Measurements from ENCODE around the gene CMTM5.
A peak's percentile ranks its signal among the peaks of the same experiment; 100 is the strongest.
"Not testable (repeated sequence)": the region's sequence is repeated elsewhere in the genome, so short reads cannot be mapped to it uniquely, and the experiment has no call there.

Gene CMTM5

DNA sequence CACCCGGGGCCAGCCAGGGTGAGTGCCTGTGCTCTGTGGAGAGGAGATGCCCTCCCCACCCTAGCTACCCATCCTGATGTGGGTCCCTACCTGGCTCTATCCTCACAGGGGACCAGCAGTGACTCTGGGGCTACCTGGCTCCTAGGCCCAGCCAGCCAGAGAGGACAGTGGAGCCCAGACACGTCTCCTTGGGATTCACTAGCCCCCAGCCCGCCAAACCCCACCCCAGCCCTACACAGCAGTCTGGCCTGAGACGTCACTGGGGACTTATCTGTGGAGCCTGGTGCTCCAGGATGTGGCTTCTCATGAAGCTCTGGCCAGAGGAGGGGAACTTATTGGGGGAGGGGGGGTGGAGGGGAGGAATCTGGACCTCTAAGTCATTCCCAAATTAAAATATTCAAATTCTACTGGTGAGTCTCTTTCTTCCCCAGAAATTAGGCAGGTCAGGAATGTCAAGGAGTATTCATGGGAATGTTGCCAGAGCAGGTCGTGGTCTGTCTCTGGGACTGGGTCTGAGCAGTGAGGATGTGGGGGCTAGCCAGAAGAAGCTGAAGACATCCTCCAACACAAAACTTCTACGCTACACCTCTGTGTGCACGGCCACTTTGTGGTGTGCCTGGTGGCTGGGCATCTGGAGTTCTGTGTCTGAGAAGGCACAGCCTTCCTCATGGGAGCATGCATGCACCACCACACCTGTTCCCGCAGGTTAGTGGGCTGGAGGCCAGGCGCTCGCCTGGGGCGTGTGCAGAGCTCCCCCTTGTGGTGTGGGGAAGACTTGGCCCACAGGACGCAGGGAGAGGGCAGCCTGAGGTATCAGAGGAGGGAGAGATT is 2.7 kb downstream of the CMTM5 start:
- peak; percentile 60 for DNase-seq

DNA sequence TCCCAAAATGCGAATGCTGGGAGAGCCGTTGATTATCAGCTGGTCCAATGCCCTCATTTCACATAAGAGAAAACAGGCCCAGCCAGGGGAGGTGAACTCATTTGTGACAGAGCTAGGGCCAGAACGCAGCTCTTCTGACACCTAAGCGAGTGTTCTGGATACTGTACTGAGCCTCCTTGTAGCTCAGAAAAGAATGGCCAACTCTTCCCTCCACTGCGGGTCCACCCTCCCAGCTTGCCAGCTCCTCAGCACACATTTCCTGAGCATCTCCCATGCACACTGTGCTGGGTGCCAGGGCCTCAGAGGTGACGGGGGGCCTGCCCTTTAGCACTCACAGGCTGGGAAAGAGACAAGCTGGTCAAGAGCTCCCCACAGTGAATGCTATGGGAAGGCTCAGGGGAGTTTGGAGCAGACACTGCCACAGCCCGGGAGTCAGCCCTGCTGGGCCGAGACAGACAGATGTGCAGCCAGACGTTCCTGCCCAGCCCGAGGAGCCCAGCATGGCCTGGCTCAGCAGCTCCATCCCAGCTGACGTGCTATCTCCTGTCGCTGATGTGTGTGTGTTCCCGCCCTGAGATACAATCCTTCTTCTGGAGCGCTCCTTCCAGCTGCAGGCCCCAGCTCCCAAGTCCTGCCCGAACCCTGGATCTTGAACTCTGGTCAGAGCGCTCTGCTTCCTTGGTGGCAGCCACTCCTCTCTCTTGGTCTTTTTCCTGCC is 3.5 kb downstream of the CMTM5 start:
- no peak for DNase-seq

- no peak for DNase-seq
Observed at GRCh38 chr14:23380976-23381375, 4.1 kb downstream of the CMTM5 start.

DNA sequence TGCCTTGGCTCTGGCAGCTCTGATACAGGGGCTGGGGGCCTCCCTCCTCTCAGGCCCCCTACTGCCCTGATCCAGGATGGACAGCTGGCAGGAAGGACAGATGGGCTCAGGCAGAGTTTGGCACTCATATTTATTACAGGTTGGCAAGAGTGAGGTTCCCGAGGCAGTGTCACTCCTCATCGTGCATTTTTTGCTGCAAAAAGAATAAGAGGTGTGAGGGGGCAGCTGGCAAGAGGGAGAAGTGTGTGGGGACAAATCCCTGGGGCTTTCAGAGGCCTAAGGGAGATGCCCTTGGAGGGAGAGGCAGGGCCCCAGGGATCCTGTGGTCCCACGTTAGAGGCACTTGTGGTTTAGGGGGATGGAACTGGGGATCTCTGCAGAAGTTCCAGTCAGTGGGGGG is 5.0 kb downstream of the CMTM5 start:
- DNase-seq = no peak

DNA sequence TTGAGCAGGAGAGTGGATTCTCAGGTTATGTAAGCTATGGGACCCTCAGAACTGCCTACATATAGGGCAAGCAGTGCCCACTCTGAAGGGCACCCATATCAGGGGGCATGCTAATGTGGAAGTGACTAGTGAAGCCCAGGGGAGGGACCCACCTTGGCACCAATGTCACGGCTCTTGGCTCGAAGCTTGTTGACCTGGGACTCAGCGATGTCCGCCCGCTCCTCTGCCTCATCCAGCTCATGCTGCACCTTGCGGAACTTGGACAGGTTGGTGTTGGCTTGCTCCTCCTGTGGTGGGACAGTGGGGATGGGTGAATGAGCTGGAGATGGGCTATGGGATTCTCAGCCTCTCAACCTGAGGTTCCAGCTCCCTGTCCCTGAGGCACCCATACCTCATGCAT is 5.4 kb downstream of the CMTM5 start:
- DNase-seq = no peak

GRCh38 chr14:23382731-23383440 is 6.0 kb downstream of the CMTM5 start:
- DNase-seq = no peak

DNA sequence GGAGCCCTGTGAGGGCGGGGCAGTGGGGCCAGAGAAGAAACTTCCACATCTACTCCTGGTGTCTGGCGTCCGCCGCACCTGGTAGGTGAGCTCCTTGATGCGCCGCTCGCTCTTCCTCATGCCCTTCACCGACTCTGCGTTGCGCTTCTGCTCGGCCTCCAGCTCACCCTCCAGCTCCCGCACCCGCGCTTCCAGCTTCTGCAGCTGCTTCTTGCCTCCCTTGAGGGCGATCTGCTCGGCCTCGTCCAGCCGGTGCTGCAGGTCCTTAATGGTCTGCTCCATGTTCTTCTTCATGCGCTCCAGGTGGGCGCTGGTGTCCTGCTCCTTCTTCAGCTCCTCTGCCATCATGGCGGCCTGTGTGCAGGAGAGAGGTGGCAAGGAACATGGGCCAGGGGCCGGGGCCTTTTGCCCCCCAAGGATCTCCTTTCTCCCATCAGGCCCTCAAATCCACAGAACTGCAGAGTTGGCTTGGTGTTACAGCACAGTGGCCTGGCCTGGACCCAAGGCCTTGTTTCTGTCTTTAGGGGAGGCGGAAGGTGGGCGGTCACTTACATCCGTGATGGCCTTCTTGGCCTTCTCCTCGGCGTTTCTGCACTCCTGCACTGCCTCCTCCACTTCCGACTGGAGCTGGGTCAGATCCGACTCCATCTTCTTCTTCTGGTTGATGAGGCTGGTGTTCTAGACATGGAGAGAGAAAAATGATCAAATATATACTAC is 7.7 kb downstream of the CMTM5 start:
- no peak for DNase-seq

DNA sequence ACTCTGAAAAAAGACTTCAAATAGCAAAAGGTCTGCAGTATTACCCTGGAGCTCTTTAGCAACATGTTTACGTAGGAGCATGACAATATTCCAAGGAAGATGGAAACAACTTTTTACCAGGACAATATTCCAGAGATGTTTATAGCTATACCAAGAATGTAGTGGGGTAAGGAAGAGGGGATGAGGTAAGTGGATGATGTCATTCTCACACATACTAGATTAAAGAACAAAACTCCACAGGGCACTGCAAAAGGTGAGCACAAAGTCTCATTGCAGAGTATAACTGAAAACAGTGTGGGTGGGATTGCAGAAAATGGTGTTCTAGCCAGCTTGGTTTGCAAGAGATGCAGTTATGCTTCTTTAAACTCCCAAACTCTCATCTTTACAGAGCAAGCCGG is 8.4 kb downstream of the CMTM5 start:
- no peak for DNase-seq

DNA sequence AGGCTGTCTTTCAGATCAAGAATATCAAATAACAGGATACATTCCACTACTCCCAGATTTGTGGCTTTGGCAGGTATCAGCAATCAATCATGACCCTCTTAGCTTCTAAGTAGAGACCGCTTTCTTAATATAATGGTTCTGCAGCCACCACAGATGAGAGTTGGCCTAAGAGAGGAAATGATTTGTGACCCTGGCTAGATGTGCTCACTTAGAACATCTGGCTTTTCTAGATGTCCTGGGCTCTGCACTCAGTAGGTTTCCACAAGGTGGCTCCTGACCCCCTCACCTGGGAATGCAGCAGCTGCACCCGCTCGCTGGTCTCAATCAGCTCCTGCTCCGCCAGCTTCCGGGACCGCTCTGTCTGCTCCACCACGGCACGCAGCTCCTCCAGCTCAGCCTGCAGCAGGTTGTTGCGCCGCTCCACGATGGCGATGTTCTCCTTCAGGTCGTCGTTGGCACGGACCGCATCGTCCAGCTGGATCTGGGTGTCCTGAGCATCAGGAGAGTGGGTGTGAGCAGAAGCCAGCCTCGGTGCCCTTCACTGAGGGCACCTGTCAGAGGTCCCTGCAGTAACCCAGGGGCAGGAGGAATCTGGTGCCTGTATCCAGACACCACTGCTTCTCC is 8.9 kb downstream of the CMTM5 start:
- no peak for DNase-seq

GRCh38 chr14:23386266-23386657 is 9.4 kb downstream of the CMTM5 start:
- not testable (repeated sequence) for DNase-seq

DNA sequence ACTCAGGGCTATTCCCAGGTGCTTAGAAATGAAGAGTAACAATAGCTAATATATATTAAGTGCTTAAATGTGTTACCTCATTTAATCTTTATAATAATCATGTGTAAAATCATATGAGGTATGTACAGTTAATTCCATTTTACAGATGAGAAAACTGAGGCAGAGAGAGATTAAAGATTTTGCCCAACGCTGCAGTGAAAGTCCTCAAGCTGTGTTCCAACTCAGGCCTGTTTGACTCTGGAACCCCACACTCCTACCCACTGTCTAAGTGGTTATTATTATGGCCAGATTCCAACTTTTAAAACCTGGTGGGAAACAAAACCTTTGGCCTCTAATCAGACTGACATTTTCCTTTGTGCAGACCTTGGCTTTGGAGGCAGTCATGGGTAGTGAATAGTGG is 10.2 kb downstream of the CMTM5 start:
- no peak for DNase-seq

DNA sequence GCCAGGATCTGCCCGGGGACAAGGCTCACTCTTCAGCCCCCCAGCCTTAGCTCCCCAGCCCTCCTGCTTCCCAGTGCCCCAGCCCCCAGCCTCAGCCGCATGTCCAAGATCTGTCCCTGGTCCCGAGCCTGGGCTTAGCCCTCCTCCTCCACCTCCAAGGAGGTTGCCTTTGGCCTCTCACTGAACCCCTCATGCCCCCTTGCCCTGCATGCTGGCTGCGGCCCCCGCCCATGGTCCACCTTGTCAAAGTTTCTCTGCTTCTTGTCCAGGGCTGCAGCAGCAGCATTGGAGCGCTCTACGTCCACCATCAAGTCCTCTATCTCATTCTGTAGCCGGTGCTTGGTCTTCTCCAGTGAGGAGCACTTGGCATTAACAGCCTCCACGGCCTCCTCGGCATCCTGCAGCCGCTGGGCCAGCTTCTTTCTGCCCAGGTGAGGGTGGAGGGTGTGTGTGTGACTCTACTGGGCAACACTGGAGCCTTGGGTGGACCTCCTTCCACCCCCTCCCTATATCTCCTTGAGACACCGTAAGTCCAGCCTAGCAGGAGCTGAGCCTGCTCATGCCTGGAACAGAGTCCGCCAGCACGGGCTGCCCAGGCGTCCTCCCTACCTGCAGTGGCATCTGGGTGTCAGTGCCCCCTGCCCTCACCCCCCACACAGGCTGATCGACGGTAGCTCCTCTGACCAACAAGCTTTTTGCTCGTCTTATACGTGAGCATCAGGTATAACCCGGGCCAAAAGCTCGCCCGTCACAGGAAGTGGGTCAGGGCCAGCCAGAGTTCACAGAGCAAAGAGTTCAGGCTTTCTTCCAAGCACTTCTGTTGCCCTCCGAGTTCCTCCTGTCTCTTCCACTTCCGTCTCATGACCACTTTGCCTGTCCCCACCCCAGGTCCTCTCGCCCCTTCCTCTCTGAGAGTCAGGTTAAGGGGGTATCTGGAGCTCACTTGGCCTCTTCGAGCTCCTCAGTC is 11.4 kb downstream of the CMTM5 start:
- DNase-seq = no peak

DNA sequence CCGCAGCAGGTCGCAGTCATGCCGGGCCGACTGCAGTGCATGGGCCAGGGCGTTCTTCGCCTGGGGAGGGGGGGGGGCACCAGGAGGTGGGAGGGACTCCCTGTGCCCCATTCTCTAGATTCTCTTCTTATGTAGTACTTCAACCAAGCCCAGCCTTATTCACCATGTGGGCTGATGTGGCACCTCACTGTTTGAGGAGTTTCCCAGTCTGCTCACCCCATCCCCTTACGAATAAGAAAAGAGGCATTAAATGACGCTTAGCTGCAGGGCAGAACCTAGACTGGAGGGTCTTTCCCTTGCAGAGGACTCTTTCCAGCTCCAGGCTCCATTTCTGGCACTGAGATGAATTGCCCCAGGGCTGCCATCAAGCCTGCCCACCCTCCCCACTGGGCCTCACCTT is 12.2 kb downstream of the CMTM5 start:
- no peak for DNase-seq

- DNase-seq = no peak
Observed at GRCh38 chr14:23389396-23389795, 12.6 kb downstream of the CMTM5 start.

DNA sequence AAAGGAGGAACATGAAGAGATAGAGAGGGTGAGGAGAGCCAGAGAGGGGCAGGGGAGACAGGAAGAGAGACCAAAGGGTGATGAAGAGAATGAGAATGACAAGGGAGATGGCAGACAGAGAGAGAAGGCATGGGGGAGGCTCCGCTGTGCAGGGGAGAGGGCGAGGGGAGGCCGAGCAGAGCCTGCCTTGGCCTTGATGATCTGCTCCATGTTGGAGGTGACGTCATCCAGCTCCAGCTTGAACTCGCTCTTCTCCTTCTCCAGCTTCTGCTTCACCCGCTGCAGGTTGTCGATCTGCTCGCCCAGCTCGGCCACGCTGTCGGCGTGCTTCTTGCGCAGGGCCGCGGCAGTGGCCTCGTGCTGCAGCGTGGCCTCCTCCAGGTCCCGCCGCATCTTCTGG is 13.0 kb downstream of the CMTM5 start:
- DNase-seq = not testable (repeated sequence)

- no peak for DNase-seq
Observed at GRCh38 chr14:23392613-23393012, 15.8 kb downstream of the CMTM5 start.

DNA sequence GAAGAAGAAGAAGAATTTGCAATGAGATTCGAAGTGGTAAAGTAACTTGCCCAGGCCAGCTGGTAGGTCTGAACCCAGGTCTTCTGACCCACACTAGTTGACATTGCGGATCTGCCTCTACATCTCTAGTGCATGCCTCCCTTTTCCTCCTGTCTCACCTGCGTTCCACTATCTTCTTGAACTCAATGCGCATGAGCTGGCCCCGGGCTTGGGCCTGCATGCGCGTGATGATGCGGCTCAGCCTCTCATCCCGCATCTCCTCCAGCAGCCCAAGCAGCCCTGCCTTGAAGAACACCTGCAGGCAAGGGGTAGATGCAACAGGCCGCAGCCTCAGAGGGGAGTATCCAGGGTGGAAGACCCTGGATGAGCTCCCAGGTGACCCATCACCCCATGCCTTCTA is 19.3 kb downstream of the CMTM5 start:
- DNase-seq = no peak

DNA sequence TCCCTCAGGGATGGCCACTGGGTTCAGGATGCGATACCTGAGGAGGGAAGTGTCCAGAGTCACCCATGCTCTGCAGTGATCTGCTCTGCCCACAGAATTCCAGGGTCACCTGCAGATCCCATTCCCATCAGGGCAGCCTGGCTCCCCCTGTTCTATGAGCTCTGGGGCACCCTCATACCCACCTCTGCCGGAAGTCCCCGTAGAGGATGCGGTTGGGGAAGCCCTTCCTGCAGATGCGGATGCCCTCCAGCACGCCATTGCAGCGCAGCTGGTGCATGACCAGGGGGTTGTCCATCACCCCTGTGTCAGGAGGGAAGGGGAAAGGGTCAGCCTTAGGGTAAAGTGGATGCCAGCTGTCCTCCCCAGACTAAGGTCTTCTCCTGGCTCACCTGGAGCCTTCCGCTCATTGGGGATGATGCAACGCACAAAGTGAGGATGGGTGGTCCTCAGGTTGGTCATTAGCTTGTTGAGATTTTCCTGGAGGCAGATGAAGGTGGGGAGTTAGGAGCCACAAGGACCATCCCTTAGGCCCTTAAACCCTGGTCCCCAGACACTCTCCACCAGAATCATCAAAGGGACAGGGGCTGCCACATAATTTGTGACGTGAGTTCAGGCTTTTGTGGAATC is 20.0 kb downstream of the CMTM5 start:
- DNase-seq = no peak

- DNase-seq = no peak
Observed at GRCh38 chr14:23398348-23398747, 21.5 kb downstream of the CMTM5 start.

- no peak for DNase-seq
Observed at GRCh38 chr14:23399136-23399535, 22.3 kb downstream of the CMTM5 start.

DNA sequence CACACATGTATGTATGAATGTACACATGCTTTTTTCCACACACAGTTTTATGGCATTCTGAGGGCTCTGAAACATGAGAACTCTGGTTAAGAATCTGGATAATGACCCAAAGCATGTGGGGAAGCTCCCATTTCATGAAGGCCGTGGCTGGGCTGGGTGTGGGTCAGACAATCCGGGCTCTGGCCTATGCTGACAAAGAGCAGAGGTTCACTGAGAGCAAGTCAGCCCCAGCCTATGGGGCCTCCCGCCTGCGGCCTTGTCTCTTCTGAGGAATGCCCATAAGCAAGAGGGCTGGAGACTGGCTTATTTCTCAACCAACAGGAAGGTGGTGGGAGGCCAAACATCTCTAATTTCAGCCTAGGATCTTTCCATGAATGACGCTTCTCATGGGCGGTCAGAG is 22.7 kb downstream of the CMTM5 start:
- DNase-seq = no peak

All from COR-L47 (cell line).